HG02938 (cell line): ENCODE measurements around the gene XRCC6.
A peak's percentile ranks its signal among the peaks of the same experiment; 100 is the strongest.
"Not testable (repeated sequence)": the region's sequence is repeated elsewhere in the genome, so short reads cannot be mapped to it uniquely, and the experiment has no call there.

ENCODE experiments used
- ATAC-seq: cut with Tn5 transposase; IDR thresholded peaks from one replicate; pipeline ENCODE4 v1.9.1; 2021; ENCODE audit warnings: mild to moderate bottlenecking, moderate library complexity; ENCODE audit not compliant: unreplicated experiment

XRCC6 gene

GRCh38 chr22:41598081-41598480, 23.0 kb upstream of the XRCC6 start:
- no peak for ATAC-seq

GRCh38 chr22:41598891-41599635, 22.0 kb upstream of the XRCC6 start:
- ATAC-seq, result no peak

- ATAC-seq, result no peak
These were observed 20.1 kb upstream of the XRCC6 start for GRCh38 chr22:41600976-41601375.

GRCh38 chr22:41603873-41604332, 17.2 kb upstream of the XRCC6 start:
- ATAC-seq, result peak; percentile 92

GRCh38 chr22:41608386-41608785, 12.7 kb upstream of the XRCC6 start:
- no peak for ATAC-seq

GRCh38 chr22:41612603-41613306, 8.3 kb upstream of the XRCC6 start:
- ATAC-seq, result no peak

GRCh38 chr22:41613456-41613855, 7.6 kb upstream of the XRCC6 start:
- no peak for ATAC-seq

GRCh38 chr22:41619979-41620588, 1.0 kb upstream of the XRCC6 start:
- no peak for ATAC-seq

- peak; percentile 19 for ATAC-seq
These were observed 451 bp upstream of the XRCC6 start, which contains the start of gene DESI1 for GRCh38 chr22:41620589-41621098. DESI1 (minus strand) TSS chr22:41621043; CDS start chr22:41620839, 204 bp downstream.

GRCh38 chr22:41621911-41622179, 750 bp downstream of the XRCC6 start:
- no peak for ATAC-seq

GRCh38 chr22:41625577-41625976, 4.5 kb downstream of the XRCC6 start:
- ATAC-seq, result no peak

- ATAC-seq, result not testable (repeated sequence)
These were observed 10.0 kb downstream of the XRCC6 start for GRCh38 chr22:41631115-41631514.

- not testable (repeated sequence) for ATAC-seq
These were observed 10.5 kb downstream of the XRCC6 start for GRCh38 chr22:41631615-41632014.

GRCh38 chr22:41634610-41635009, 13.5 kb downstream of the XRCC6 start:
- not testable (repeated sequence) for ATAC-seq

- no peak for ATAC-seq
These were observed 15.4 kb downstream of the XRCC6 start for GRCh38 chr22:41636467-41636866.

GRCh38 chr22:41637623-41638022, 16.5 kb downstream of the XRCC6 start:
- not testable (repeated sequence) for ATAC-seq

- ATAC-seq, result no peak
These were observed 17.0 kb downstream of the XRCC6 start for GRCh38 chr22:41638124-41638523.

GRCh38 chr22:41638748-41639147, 17.7 kb downstream of the XRCC6 start:
- ATAC-seq, result no peak

- no peak for ATAC-seq
These were observed 20.8 kb downstream of the XRCC6 start for GRCh38 chr22:41641854-41642253.

GRCh38 chr22:41642331-41643110, 21.4 kb downstream of the XRCC6 start:
- ATAC-seq, result no peak

- ATAC-seq, result no peak
These were observed 26.7 kb downstream of the XRCC6 start for GRCh38 chr22:41647771-41648170.
